Endodermal cell (in vitro differentiated cells): ENCODE results near the gene RNF149. TPM values are rescaled to one million over a fixed set of nuclear protein-coding genes. Genes with fewer than 3 reads are reported as not detected.

Source experiments
- DNase-seq: peaks from one replicate; pipeline ENCODE4 v3.0.0-alpha.2; 2017
- H3K27ac ChIP-seq: 2 replicates; pipeline ENCODE4 v1.5.1; 2013; ENCODE audit warnings: mild to moderate bottlenecking, low read depth, low read length, moderate library complexity
- H3K27me3 ChIP-seq: 2 replicates; pipeline ENCODE4 v1.6.1; 2013; ENCODE audit warnings: mild to moderate bottlenecking, low read length, moderate library complexity; ENCODE audit not compliant: insufficient read depth, control insufficient read depth, poor library complexity, severe bottlenecking
- H3K36me3 ChIP-seq: 2 replicates; pipeline ENCODE4 v1.7.0; 2013; ENCODE audit warnings: mild to moderate bottlenecking, low read length, moderate library complexity; ENCODE audit not compliant: control insufficient read depth, insufficient read depth
- H3K4me1 ChIP-seq: one replicate; pipeline ENCODE4 v1.7.0; 2013; ENCODE audit warnings: low read length; ENCODE audit not compliant: control insufficient read depth, insufficient read depth
- H3K4me3 ChIP-seq: 2 replicates; pipeline ENCODE4 v1.5.1; 2013; ENCODE audit warnings: mild to moderate bottlenecking, low read length, moderate library complexity
- H3K9ac ChIP-seq: 2 replicates; pipeline ENCODE4 v1.6.1; 2013; ENCODE audit warnings: mild to moderate bottlenecking, low read length, moderate library complexity; ENCODE audit not compliant: poor library complexity, severe bottlenecking; ENCODE audit errors: extremely low read depth
- H3K9me3 ChIP-seq: 2 replicates; pipeline ENCODE4 v1.6.1; 2013; ENCODE audit warnings: mild to moderate bottlenecking, low read length, moderate library complexity; ENCODE audit not compliant: control insufficient read depth
- H3K27ac Mint-ChIP-seq: 2 replicates; pipeline ENCODE4 v1.8.0; 2020; ENCODE audit warnings: mixed read lengths
- H3K27me3 Mint-ChIP-seq: 2 replicates; pipeline ENCODE4 v1.8.0; 2021; ENCODE audit warnings: mild to moderate bottlenecking, mixed read lengths; ENCODE audit not compliant: insufficient read depth
- H3K36me3 Mint-ChIP-seq: 2 replicates; pipeline ENCODE4 v1.8.0; 2020; ENCODE audit warnings: low read depth, mixed read lengths
- H3K4me1 Mint-ChIP-seq: 2 replicates; pipeline ENCODE4 v1.8.0; 2020; ENCODE audit warnings: mixed read lengths
- H3K4me3 Mint-ChIP-seq: 2 replicates; pipeline ENCODE4 v1.8.0; 2020; ENCODE audit warnings: mild to moderate bottlenecking, moderate library complexity, mixed read lengths
- H3K9me3 Mint-ChIP-seq: 2 replicates; pipeline ENCODE4 v1.8.0; 2020; ENCODE audit warnings: mild to moderate bottlenecking, mixed read lengths
- CTCF ChIP-seq: fragments of 200-600 bp; sonication (generic); conservative IDR thresholded peaks from 2 replicates; pipeline ENCODE4 v1.5.0; 2021; ENCODE audit warnings: antibody characterized with exemption, mild to moderate bottlenecking
- WGBS, 2 experiments: methylation state at CpG; one replicate each; pipeline versions ENCODE4 v1.1.5 to v1.1.7; 2013; ENCODE audit warnings: missing lambda C conversion rate in 2 of 2, mixed read lengths in 1 of 2; ENCODE audit not compliant: insufficient coverage in 1 of 2, insufficient read length in 1 of 2; 5-methylcytosine and 5-hydroxymethylcytosine counted together
- total RNA-seq, 2 donors: library from RNA; stranded (reverse); fragmentation: NEBNext Ultra II Directional in 1 of 2; extraction: Animal tissue kit (Norgen Biotek cat#: 25700) in 1 of 2; gene quantifications; 2 replicates in 1 of 2; 3 replicates in 1 of 2; pipeline ENCODE4 v1.2.1, GENCODE V29; 2021

RNF149 gene
- total RNA-seq, 2 donors from 2014 or later: 26.4 to 36.3 TPM

DNA sequence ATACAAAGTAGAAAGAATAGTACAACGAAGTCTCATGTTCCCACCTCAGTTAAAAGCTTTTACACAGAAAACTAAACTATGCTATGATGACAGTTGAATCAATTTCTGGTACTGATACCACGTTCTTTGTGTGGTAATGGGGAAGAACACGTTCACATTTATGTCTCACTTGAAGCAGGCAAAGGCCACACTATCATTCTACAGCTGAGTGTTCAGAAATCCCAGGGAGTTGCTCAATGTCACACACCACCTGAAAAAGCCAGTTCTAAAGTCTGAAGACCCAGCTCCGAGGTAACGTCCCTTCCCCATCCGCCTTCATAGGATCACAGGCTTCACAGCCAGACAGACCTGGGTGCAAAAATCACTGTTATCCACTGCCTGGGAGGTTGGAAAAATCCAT is 8.9 kb downstream of the RNF149 start:
- no peak for DNase-seq
- peaks cover 4% of the 10 kb centered on the region for H3K36me3 ChIP-seq
- peaks cover 4% of the 10 kb centered on the region for H3K4me1 ChIP-seq
- no peaks in the 10 kb centered on the region for H3K27me3 ChIP-seq
- no peaks in the 10 kb centered on the region for H3K9me3 Mint-ChIP-seq
- H3K9ac ChIP-seq: no peak overlapping the region
- WGBS, 2 experiments: 93 to 94% methylated on average over 6 of the region's 6 CpGs
- H3K4me3 Mint-ChIP-seq: no peak overlapping the region
- no peak overlapping the region for H3K4me3 ChIP-seq
- H3K27me3 Mint-ChIP-seq: no peaks in the 10 kb centered on the region
- peaks cover 13% of the 10 kb centered on the region for H3K36me3 Mint-ChIP-seq
- H3K4me1 Mint-ChIP-seq: peaks cover 12% of the 10 kb centered on the region
- H3K27ac ChIP-seq: no peak overlapping the region
- no peaks in the 10 kb centered on the region for H3K9me3 ChIP-seq
- no peak overlapping the region for H3K27ac Mint-ChIP-seq
- no peak for TF ChIP-seq CTCF

DNA sequence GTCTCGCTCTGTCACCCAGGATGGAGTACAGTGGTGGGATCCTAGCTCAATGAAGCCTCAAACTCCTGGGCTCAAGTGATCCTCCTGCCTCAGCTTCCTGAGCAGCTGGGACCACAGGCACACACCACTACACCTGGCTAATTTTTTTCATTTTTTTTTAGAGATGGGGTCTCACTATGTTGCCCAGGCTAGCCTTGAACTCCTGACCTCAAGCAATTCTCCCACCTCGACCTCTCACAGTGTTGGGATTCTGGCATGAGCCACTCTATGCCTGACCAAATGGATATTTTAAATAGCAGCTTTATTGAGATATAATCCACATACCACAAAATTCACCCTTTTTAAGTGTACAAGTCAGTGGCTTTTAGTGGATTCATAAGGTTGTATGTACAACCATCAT is 11.1 kb downstream of the RNF149 start:
- 83 to 100% methylated on average over 2 of the region's 2 CpGs for WGBS, 2 experiments

DNA sequence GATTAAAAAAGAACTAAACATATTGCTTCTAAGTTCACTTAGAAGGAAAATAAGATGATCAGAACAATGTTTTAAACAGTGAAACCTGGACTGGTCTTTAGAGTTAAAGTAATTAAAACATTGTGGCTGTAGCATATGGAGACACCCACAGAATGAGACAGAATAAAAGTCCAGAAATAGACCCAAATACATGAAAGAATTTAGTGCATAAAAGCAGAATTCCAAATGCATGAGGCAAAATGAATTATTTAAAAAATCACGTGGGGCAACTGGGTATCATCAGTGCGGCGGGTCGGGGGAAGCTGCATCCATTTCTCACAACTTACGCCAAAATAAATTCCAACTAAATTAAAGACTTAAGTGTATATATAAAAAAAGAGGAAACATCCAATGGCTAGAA is 12.1 kb downstream of the RNF149 start:
- Histone ChIP-seq H3K36me3 (peaks cover 28% of the 10 kb centered on the region), H3K9me3 (no peaks in the 10 kb centered on the region), H3K4me3 (no peak overlapping the region), H3K9ac (no peak overlapping the region), H3K4me1 (peaks cover 4% of the 10 kb centered on the region), H3K27me3 (no peaks in the 10 kb centered on the region), H3K27ac (no peak overlapping the region)
- peaks cover 12% of the 10 kb centered on the region for H3K4me1 Mint-ChIP-seq
- no peaks in the 10 kb centered on the region for H3K9me3 Mint-ChIP-seq
- H3K27me3 Mint-ChIP-seq: no peaks in the 10 kb centered on the region
- no peak for TF ChIP-seq CTCF
- H3K27ac Mint-ChIP-seq: no peak overlapping the region
- peaks cover 19% of the 10 kb centered on the region for H3K36me3 Mint-ChIP-seq
- 94 to 100% methylated on average over 1 to 4 of the region's 5 CpGs for WGBS, 2 experiments
- H3K4me3 Mint-ChIP-seq: no peak overlapping the region
- no peak for DNase-seq

More for the DNA sequence above, 11.1 kb downstream of the RNF149 start:
- Histone ChIP-seq H3K9ac (no peak overlapping the region), H3K9me3 (no peaks in the 10 kb centered on the region), H3K27me3 (no peaks in the 10 kb centered on the region), H3K4me1 (peaks cover 4% of the 10 kb centered on the region), H3K27ac (no peak overlapping the region), H3K36me3 (peaks cover 22% of the 10 kb centered on the region), H3K4me3 (no peak overlapping the region)
- Mint-ChIP-seq H3K4me1 (peaks cover 12% of the 10 kb centered on the region), H3K9me3 (no peaks in the 10 kb centered on the region), H3K4me3 (no peak overlapping the region), H3K27ac (no peak overlapping the region), H3K36me3 (peaks cover 19% of the 10 kb centered on the region), H3K27me3 (no peaks in the 10 kb centered on the region)
- no peak for TF ChIP-seq CTCF
- no peak for DNase-seq
